NT2/D1 (cell line): ENCODE measurements around the gene ZNF581.

Experiments used
- YY1 ChIP-seq: IDR thresholded peaks from 2 replicates; pipeline ENCODE4 v1.6.1; 2011; ENCODE audit not compliant: insufficient read length, insufficient read depth
- ZNF274 ChIP-seq: IDR thresholded peaks from 2 replicates; pipeline ENCODE4 v1.6.1; 2011; ENCODE audit warnings: mild to moderate bottlenecking, low read depth, low read length

DNA sequence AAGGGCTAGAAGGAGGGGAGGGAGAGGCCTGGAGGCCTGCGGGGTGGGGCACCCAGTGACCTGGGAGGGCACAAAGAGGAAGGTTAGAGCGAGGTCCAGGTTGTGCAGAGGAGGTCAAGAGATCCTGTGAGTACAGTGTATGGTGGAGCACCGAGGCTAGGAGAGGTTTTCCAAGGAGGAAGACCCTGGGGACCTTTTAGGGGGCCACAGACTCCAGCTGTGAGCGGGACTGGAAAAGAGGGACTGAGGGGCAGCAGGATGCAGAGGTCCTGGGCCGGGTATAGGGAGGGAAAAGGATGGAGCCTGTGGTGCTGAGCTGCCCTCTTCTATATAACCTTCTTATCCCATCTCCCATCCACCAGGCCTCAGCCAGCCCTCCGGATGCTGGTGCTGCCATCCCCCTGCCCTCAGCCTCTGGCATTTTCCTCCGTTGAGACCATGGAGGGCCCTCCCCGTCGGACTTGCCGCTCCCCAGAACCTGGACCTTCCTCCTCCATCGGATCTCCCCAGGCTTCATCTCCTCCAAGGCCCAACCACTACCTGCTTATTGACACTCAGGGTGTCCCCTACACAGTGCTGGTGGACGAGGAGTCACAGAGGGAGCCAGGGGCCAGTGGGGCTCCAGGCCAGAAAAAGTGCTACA is 863 bp downstream of the ZNF581 start:
- TF ChIP-seq ZNF274 (no peak), YY1 (no peak)
